Fibroblast of the aortic adventitia (primary cell): ENCODE data around the gene URAD. TPM values are rescaled to one million over a fixed set of nuclear protein-coding genes. Genes with fewer than 3 reads are reported as not detected.

ENCODE experiments used
- DNase-seq: peaks from one replicate; pipeline ENCODE4 v3.0.0-alpha.2; 2010; ENCODE audit warnings: low read depth
- H3K4me3 ChIP-seq: 2 replicates; pipeline ENCODE4 v1.5.1; 2011; ENCODE audit warnings: low read depth, mild to moderate bottlenecking, control low read depth, low read length, moderate library complexity
- total RNA-seq: library from RNA; depleted of rRNA; stranded (reverse); fragments of >200 nt; gene quantifications from 2 replicates; pipeline ENCODE4 v1.2.3, GENCODE V29; 2012; ENCODE audit warnings: low replicate concordance
- TF ChIP-seq, protein P1 (sequence below): IDR thresholded peaks from 2 replicates; pipeline ENCODE4 v1.5.1; 2011; ENCODE audit warnings: mild to moderate bottlenecking, low read length, control low read depth, inconsistent platforms; ENCODE audit not compliant: insufficient read depth

URAD gene
- total RNA-seq, 1 donor: not detected

DNA sequence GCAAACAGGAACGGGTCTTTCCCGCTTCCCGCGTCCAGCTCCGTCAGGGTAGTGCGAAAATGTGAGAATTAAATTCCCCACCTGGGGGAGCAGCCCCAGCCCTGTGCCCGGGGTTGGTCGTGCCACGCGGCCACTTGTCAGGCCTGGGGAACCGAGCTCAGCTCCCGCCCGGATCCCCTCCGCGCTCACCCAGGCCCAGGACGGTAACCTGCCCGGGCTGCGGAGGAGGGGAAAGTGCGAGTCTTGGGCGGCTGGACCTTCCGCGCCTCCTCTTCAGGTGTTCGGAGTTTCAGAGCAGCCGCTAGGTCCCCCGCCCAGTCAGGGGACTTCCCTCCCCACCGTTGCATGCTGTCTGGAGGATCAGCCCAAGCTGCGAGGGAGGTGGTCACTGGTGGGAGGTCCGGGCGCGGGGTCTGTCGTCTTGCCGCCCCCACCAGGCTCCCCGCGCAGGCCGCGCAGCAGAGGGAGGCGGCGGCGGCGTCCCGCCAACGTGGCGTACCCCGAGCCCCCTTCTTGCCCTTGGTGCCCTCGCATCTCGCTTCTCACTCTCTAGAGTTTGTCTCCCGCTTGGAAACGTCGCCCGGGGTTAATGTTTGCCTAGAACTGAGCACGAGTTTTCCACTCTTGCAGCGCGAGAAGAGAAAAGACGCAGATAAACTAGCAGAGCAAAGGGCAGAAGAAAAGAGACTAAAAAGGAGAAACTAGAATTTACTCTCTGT, 8.1 kb downstream of the URAD start:
- TF ChIP-seq, protein P1, sequence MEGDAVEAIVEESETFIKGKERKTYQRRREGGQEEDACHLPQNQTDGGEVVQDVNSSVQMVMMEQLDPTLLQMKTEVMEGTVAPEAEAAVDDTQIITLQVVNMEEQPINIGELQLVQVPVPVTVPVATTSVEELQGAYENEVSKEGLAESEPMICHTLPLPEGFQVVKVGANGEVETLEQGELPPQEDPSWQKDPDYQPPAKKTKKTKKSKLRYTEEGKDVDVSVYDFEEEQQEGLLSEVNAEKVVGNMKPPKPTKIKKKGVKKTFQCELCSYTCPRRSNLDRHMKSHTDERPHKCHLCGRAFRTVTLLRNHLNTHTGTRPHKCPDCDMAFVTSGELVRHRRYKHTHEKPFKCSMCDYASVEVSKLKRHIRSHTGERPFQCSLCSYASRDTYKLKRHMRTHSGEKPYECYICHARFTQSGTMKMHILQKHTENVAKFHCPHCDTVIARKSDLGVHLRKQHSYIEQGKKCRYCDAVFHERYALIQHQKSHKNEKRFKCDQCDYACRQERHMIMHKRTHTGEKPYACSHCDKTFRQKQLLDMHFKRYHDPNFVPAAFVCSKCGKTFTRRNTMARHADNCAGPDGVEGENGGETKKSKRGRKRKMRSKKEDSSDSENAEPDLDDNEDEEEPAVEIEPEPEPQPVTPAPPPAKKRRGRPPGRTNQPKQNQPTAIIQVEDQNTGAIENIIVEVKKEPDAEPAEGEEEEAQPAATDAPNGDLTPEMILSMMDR: no peak
- no peak overlapping the region for H3K4me3 ChIP-seq
- DNase-seq: no peak

DNA sequence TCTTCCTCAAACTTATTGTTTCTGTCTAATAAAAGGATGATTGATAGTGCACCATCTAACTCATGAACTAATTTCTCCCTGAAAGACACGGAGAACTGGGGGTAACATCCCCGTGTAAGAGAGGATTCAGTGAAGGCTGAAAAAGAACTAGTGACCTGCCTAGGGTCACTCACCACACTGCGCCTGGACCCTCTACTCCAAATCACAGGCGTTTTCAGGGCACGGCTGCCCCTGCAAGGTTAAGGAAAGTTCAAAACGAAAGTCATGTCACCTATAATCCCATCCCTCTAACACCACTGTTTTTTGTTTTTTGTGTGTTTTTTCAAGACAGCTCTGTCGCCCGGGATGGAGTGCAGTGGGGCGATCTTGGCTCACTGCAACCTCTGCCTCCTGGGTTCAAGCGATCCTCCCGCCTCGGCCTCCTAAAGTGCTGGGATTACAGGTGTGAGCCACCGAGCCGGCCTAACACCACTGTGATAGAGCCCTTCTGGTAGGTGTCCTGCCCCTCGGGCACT, 8.7 kb downstream of the URAD start:
- H3K4me3 ChIP-seq: no peak overlapping the region
- TF ChIP-seq, protein P1: no peak
- DNase-seq: no peak

DNA sequence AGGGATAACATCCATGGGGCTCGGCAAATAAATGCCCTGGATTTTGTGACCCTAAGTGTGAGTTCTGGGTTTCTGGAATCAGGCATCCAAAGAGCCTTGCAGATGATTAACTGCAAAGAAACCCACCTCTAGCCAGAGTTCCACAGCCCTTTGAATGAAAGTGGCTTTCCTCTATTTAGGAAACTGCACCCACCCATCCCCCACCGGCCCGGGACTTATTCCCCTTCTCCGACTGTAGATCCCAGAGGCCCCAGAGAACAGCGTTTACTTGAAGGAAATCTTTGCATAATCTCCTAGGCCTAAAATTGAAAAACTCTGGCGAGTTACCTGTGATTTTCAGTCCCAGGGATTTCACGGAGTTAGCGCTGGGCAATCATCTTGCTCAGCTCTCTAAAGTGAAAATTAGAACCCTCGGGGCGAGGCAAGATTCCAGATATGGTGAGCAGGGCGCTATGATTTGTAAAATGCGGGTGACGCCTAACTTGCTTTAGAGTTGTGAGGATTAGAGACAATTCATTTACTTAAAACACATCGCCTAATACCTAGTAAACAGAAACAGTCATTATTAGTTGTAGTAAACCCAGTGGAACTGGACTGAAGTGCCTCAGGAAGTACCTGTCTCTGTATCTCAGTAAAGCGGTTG, 9.4 kb downstream of the URAD start:
- no peak overlapping the region for H3K4me3 ChIP-seq
- no peak for DNase-seq
- TF ChIP-seq, protein P1: no peak

GRCh38 chr13:27978301-27978968, 10.1 kb downstream of the URAD start:
- no peak for DNase-seq
- TF ChIP-seq, protein P1: no peak
- H3K4me3 ChIP-seq: no peak overlapping the region

DNA sequence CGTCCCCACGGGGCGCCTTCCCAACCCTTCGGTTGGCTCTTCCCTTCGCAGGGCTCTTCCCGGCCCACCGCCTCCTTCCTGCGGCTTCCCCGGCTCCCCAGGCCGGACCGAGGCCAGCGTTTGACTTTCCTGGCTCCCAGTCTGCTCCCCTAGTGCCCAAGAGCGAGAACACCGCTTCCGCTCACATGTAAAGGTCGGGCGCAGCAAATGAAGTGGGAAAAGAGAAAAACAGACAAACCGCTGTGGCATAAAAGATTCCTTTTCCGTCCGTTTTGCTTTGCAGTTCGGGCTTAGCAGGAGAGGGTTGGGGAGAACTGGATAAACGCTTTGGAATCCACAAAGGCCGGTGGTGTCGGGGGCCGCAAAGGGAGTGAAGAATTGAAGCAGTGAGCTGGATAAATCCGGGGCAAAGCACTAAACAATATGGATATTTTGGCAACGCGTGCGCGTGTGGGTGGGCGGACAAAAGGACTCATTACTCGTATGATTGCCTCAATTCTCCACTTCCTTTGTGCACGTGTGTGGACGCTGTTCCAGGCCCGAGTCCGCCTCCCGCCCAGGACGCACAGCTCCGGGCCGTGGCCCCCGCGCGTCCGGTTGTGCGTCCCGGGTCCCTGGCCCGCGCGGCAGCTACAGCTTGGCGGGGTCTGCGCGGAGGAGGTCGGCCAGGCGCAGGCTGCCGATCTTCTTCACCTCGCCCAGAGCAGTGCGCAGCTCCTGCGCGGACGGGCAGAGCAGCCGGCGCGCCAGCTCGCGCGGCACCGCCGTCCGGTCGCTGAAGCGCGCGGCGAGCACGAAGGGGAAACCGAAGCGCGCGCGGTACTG, 10.8 kb downstream of the URAD start:
- DNase-seq: no peak
- H3K4me3 ChIP-seq: no peak overlapping the region
- TF ChIP-seq, protein P1: no peak

DNA sequence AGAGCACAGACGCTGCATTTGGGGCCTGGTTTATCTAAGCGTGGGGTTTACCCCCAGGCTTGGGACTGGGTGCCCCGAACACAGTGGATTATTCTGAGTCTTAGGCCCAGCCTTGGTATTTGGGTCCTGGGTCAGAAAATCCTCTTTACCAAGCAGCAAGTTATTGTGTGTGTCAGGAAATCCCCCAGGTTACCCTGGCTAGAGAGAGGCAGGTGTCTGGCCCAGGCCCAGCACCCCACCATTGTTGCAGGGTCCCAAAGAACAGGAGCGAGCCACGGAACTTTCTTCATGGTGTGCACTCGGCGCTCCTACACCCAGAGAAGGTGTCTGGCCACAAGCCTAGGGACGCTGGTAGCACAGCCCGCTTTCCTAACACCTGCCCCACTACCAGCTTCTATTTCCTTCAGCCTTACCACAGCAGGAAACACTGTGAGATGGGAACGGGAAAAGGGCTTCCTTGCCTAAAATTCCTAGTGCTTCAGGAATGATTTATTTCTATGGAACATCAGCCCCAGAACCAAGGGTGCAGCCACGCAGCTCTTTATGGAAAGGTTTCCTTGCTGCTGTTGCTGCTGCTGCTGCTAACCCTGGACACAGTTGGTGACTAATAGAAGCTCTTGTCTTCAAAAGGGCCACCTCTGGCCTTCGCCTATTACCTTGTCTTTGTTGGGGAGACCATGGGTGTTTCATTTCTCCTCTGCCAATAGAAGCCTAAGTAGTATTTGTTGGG, 12.0 kb downstream of the URAD start:
- TF ChIP-seq, protein P1: no peak
- no peak overlapping the region for H3K4me3 ChIP-seq
- no peak for DNase-seq
